ENCODE results near the gene PIAS4. TPM values are rescaled to one million over a fixed set of nuclear protein-coding genes. Genes with fewer than 3 reads are reported as not detected.

The PIAS4 gene
- total and polyA plus RNA-seq, 2 of the 13 experiments (the other 11 are each of a cell fraction or from before 2014, with no cell fraction given), result 9.0 to 20.1 TPM

DNA sequence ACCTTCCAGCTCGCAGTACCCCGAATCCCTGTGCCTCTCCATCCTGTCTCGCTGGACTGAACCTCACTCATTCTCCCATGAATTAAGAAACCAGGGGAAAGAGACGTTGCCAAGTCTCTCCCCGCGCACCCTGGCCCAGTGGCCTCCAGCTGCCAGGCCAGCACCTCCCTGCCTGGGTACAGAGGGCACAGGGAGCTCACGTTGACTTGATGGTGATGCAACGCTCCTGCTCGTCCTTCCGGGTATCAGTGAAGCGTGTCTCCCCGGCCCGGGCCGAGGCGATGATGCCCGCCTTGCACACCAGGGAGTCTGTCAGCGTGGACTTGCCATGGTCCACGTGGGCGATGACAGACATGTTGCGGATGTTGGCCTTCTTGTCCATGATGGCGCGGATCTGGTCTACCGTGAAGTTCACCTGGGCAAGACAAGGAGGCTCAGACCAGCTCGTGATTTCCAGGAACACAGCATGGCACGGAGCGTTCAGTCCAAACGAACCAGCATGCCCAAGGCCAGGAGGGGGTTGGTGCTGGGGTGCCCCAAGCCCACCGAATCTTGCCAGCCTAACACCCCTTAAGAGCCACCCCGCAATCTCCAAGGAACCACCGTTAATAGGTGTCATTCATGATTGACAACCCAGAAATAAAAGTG lies 23.5 kb upstream of the PIAS4 start (continued):
- TF ChIP-seq GABPA (IDR thresholded peaks at IDR 0.05; ENCODE audit: low read depth, low read length) (no peak), GABPA (CRISPR knock-in tag; IDR thresholded peaks at IDR 0.05; ENCODE audit: low read depth) (no peak), ZNF777 (CRISPR knock-in tag; IDR thresholded peaks at IDR 0.05) (no peak), KAT2B (IDR thresholded peaks at IDR 0.05; ENCODE audit: borderline replicate concordance, low read depth, low read length) (no peak), PHF8 (CRISPR knock-in tag; IDR thresholded peaks at IDR 0.05) (0 out of 2 replicates have a peak, but pooled peaks have one; percentile 26), ZNF225 (CRISPR knock-in tag; IDR thresholded peaks at IDR 0.05) (peak; percentile 46; the same call in 1 of the 2 replicates), ZBTB38 (CRISPR knock-in tag; IDR thresholded peaks at IDR 0.05) (0 out of 2 replicates have a peak, but pooled peaks have one; percentile 21), HIVEP1 (CRISPR knock-in tag; IDR thresholded peaks at IDR 0.05) (no peak), SALL2 (CRISPR knock-in tag; IDR thresholded peaks at IDR 0.05) (0 out of 2 replicates have a peak, but pooled peaks have one; percentile 26), SMARCC2 (IDR thresholded peaks at IDR 0.05) (no peak), XBP1 (CRISPR knock-in tag; IDR thresholded peaks at IDR 0.05) (no peak), HNRNPL (IDR thresholded peaks at IDR 0.05; ENCODE audit: low read depth, low read length) (peak; percentile 92), SP2 (CRISPR knock-in tag; IDR thresholded peaks at IDR 0.05) (no peak), U2AF1 (optimal IDR thresholded peaks at IDR 0.05; ENCODE audit: low read depth, low read length) (peak; percentile 59), ATF4 (CRISPR knock-in tag; IDR thresholded peaks at IDR 0.05) (peak in 1 of 2 experiments; percentile 71; a peak in 2 of 4 replicates)
- TF ChIP-seq, protein P1, sequence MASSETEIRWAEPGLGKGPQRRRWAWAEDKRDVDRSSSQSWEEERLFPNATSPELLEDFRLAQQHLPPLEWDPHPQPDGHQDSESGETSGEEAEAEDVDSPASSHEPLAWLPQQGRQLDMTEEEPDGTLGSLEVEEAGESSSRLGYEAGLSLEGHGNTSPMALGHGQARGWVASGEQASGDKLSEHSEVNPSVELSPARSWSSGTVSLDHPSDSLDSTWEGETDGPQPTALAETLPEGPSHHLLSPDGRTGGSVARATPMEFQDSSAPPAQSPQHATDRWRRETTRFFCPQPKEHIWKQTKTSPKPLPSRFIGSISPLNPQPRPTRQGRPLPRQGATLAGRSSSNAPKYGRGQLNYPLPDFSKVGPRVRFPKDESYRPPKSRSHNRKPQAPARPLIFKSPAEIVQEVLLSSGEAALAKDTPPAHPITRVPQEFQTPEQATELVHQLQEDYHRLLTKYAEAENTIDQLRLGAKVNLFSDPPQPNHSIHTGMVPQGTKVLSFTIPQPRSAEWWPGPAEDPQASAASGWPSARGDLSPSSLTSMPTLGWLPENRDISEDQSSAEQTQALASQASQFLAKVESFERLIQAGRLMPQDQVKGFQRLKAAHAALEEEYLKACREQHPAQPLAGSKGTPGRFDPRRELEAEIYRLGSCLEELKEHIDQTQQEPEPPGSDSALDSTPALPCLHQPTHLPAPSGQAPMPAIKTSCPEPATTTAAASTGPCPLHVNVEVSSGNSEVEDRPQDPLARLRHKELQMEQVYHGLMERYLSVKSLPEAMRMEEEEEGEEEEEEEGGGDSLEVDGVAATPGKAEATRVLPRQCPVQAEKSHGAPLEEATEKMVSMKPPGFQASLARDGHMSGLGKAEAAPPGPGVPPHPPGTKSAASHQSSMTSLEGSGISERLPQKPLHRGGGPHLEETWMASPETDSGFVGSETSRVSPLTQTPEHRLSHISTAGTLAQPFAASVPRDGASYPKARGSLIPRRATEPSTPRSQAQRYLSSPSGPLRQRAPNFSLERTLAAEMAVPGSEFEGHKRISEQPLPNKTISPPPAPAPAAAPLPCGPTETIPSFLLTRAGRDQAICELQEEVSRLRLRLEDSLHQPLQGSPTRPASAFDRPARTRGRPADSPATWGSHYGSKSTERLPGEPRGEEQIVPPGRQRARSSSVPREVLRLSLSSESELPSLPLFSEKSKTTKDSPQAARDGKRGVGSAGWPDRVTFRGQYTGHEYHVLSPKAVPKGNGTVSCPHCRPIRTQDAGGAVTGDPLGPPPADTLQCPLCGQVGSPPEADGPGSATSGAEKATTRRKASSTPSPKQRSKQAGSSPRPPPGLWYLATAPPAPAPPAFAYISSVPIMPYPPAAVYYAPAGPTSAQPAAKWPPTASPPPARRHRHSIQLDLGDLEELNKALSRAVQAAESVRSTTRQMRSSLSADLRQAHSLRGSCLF (CRISPR knock-in tag; IDR thresholded peaks at IDR 0.05; ENCODE audit: borderline replicate concordance), result no peak
- TF ChIP-seq, protein P2, sequence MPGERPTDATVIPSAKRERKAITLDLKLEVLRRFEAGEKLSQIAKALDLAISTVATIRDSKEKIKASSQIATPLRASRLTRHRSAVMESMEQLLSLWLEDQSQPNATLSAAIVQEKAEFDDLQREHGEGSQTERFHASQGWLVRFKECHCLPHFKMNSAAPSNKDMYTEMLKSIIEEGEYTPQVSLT (CRISPR knock-in tag; IDR thresholded peaks at IDR 0.05; ENCODE audit: borderline replicate concordance, low read depth), result no peak
- TF ChIP-seq, protein P3, sequence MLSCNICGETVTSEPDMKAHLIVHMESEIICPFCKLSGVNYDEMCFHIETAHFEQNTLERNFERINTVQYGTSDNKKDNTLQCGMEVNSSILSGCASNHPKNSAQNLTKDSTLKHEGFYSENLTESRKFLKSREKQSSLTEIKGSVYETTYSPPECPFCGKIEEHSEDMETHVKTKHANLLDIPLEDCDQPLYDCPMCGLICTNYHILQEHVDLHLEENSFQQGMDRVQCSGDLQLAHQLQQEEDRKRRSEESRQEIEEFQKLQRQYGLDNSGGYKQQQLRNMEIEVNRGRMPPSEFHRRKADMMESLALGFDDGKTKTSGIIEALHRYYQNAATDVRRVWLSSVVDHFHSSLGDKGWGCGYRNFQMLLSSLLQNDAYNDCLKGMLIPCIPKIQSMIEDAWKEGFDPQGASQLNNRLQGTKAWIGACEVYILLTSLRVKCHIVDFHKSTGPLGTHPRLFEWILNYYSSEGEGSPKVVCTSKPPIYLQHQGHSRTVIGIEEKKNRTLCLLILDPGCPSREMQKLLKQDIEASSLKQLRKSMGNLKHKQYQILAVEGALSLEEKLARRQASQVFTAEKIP (CRISPR knock-in tag; IDR thresholded peaks at IDR 0.05; ENCODE audit: borderline replicate concordance), result no peak

All from HepG2 (cell line).